LNCAP (cell line): ENCODE data around the gene NLGN3.

Experiments
- TF ChIP-seq, protein P1 (sequence below): fragments of 450-650 bp; IDR thresholded peaks from 2 replicates; pipeline ENCODE4 v1.5.1; 2017; ENCODE audit warnings: mild to moderate bottlenecking

The NLGN3 gene

GRCh38 chrX:71210816-71211215 lies 66.2 kb downstream of the NLGN3 start:
- TF ChIP-seq, protein P1, sequence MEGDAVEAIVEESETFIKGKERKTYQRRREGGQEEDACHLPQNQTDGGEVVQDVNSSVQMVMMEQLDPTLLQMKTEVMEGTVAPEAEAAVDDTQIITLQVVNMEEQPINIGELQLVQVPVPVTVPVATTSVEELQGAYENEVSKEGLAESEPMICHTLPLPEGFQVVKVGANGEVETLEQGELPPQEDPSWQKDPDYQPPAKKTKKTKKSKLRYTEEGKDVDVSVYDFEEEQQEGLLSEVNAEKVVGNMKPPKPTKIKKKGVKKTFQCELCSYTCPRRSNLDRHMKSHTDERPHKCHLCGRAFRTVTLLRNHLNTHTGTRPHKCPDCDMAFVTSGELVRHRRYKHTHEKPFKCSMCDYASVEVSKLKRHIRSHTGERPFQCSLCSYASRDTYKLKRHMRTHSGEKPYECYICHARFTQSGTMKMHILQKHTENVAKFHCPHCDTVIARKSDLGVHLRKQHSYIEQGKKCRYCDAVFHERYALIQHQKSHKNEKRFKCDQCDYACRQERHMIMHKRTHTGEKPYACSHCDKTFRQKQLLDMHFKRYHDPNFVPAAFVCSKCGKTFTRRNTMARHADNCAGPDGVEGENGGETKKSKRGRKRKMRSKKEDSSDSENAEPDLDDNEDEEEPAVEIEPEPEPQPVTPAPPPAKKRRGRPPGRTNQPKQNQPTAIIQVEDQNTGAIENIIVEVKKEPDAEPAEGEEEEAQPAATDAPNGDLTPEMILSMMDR, result no peak

- TF ChIP-seq, protein P1, result no peak
Measured at GRCh38 chrX:71212536-71212935, 67.9 kb downstream of the NLGN3 start.

DNA sequence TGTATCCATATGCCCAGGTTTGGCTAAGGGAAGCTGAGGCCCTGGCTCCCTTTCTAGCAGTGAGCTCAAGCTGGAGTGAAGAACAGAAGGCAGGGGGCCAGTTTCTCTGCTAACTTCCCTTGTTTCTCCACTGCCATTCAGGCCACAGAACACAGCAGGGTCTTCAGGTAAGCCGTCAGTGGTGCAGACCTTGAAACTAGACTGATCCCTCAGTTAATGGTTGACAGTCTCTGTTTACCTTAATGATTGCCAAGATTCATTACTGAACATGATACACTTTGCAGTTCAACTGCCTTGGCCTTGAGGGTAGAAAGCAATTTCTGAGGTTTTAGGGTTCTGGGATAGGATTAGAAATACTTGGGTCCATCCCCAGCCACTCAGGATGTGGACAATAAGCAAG lies 69.5 kb downstream of the NLGN3 start:
- TF ChIP-seq, protein P1, result no peak

GRCh38 chrX:71214604-71215337 lies 70.1 kb downstream of the NLGN3 start:
- TF ChIP-seq, protein P1, result no peak

- TF ChIP-seq, protein P1, result no peak
Measured at GRCh38 chrX:71215338-71215912, 70.8 kb downstream of the NLGN3 start.

- TF ChIP-seq, protein P1, result no peak
Measured at GRCh38 chrX:71216485-71216884, 71.8 kb downstream of the NLGN3 start.

DNA sequence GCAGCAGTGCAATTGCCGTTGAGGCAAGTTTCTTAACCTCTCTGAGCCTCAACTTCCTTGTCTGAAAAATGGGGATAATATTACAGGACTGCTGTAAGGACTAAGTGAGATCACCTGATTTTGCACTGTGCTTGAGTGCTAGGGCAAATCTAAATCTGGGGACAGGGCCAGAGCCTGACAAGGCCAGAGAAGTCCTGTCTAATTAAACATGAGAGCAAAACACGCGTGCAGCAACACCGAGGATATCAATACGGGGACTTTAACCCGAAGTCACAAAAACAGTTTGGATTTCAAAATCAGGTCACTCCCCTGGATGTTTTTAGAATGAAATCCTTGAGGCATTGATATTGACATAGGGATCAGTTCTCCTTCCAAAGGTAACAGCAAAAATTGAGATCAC lies 72.7 kb downstream of the NLGN3 start:
- TF ChIP-seq, protein P1, result no peak
